EL (cell line): ENCODE results near the gene VILL.
"Not testable (repeated sequence)": the region's sequence is repeated elsewhere in the genome, so short reads cannot be mapped to it uniquely, and the experiment has no call there.

ENCODE experiments used
- DNase-seq: peaks from one replicate; pipeline ENCODE4 v3.0.0-alpha.2; 2016

Gene VILL

DNA sequence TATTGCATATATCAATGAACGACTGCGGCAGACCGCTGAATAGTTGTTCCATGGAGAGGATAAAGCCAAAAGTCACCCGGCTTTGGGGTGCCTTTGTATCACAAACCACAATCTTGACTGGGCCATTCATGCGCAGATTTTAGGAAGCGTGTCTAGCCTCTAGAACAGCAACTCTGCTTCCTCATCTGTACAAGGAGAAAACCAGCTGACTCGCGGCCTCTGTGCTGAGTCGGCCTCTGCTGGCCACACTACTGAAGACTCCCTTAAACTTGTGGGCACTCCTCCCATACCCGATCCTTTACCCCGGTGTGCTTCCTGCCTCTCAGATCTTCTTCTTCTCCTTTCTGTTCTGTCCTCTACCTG, 49.3 kb downstream of the VILL start:
- peak; percentile 42 for DNase-seq

DNA sequence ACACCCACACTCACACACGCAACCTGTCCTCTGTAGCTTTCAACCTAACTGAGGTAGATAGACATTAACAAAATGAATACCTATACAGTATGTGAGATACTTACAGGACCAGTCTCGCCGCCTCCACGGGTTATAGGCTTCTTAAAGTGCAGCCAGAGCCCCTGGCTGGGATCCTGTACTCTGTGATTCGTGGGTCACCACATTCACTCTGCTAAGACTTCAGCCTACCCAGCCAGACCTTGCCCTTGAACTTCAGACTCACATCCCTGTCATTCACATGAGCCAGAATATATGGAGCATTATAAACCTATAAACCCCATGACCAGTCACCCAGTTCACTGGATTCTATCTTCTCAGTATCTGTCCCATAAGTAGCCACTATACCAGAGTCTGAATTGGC, 49.8 kb downstream of the VILL start:
- no peak for DNase-seq

DNA sequence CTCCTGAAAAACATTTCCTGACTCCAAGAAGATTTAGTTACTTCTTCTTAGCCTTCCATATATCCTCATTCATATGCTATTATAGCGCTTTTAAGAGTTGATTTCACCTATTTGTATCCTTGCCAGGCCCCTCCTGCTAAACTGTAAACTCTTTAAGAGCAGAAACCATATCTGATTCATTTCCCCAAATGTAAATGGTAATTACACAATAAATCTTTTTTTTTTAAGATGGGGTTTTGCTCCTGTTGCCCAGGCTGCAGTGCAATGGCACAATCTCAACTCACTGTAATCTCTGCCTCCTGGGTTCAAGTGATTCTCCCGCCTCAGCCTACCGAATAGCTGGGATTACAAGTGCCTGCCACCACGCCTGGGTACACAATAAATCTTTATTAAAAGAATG, 52.9 kb downstream of the VILL start:
- DNase-seq, result no peak

DNA sequence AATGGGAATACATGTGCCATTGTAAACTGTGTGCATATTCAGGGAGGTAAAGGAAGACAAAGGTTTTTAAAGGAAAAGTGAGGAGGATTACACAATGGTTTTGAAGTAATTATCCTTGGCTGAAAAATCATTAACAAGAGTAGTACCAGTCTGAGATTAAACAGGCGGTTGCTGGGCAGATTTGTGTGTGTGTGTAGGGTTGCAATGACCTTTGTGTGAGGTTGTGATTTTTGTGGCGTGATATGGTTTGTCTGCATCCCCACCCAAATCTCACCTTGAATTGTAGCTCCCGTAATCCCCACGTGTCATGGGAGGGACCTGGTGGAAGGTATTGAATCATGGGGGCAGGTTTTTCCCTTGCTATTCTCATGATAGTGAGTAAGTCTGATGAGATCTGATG, 55.4 kb downstream of the VILL start:
- no peak for DNase-seq

DNA sequence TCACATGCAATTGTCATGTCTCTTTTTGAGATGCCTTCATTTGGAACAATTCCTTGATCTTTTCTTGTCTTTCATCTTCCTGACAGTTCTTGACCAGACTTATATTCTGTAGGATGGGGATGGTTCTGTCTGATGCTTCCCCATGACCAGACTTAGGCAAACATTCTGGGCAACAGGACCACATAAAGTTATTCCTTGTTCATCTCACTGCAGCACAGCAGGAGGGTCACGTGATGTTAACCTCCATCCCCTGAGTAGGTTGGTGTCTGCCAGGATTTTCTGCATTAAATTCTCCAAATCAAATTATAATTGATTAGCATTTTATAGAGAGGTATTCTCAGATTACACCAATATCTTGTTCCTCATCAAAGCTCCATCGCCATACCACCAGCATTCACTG, 56.2 kb downstream of the VILL start:
- DNase-seq, result no peak

DNA sequence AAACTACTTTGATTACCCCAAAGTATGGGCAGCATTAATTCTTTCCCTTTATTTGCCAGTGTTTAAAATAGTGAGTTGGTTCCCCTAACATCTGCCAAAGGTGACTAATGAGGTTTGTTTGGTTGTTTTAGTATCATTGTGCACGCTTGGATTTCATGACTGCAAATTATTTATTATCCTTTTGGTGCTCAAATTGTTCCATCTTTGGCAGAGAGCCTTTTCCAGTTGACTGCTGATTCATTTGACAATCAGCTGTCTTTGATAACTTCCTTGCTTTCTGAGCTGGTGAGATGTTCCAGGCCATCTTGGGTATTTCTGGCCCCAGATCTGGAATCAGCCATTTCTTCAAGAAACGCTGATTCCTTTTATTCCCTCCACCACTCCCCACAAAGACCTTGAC, 57.3 kb downstream of the VILL start:
- DNase-seq, result no peak

DNA sequence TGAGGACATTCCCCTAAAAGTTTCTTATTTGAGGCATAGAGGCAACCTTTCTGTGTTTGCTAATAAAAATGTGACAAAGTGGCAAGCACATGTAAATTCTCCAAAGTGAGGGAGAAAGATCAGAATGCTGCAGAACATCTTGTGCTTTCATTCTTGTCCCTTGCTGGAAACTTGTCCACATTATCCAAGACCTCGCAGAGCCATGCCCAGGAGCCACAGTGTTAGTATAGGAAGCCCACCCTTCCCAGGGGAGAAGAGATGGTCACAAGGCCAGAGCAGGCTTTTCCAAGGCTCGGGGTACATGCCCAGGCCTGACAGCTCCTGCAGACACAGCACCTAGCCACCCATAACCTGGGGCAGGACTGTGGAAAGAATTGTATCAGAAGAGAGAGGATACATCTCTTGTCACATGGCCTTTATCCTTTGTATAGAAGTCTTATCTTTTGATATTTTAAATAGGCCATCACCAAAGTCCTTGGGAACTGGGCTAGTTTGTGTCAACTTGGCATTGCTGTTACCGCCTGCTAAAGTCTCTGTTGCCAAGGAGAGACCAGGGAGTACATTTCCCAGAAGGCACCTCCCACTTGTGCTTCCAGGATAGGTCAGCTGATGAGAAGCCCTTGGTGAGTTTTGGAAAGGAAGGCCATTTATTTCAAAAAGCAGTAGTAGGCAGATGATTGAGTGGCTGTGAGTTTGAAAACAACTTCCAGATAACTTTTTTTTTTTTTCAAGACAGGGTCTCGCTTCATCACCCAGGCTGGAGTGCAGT, 59.0 kb downstream of the VILL start:
- no peak for DNase-seq

DNA sequence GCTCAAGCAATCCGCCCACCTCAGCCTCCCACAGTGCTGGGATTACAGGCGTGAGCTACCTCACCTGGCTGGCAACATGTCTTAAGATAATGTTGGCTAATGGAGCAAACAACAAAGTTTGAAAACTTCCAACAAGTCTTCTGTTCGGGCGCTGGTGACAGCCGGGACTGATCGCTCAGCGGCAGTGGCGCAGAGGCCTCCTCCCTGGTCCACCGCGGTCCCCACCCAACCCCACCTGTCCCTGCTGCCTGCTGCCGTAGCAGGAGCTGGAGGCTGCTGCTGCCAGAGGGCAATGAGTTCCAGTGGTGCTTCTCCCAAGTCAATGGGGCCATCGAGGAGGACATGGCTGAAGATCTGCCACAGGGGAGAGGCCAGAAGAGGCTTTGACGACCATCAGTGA, 60.5 kb downstream of the VILL start:
- DNase-seq, result no peak

DNA sequence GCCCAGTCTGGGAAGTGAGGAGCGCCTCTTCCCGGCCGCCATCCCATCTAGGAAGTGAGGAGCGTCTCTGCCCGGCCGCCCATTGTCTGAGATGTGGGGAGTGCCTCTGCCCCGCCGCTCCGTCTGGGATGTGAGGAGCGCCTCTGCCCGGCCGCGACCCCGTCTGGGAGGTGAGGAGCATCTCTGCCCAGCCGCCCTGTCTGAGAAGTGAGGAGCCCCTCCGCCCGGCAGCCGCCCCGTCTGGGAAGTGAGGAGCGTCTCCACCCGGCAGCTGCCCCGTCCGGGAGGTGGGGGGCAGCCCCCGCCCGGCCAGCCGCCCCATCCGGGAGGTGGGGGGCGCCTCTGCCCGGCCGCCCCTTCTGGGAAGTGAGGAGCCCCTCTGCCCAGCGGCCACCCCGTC, 62.7 kb downstream of the VILL start:
- DNase-seq, result not testable (repeated sequence)

DNA sequence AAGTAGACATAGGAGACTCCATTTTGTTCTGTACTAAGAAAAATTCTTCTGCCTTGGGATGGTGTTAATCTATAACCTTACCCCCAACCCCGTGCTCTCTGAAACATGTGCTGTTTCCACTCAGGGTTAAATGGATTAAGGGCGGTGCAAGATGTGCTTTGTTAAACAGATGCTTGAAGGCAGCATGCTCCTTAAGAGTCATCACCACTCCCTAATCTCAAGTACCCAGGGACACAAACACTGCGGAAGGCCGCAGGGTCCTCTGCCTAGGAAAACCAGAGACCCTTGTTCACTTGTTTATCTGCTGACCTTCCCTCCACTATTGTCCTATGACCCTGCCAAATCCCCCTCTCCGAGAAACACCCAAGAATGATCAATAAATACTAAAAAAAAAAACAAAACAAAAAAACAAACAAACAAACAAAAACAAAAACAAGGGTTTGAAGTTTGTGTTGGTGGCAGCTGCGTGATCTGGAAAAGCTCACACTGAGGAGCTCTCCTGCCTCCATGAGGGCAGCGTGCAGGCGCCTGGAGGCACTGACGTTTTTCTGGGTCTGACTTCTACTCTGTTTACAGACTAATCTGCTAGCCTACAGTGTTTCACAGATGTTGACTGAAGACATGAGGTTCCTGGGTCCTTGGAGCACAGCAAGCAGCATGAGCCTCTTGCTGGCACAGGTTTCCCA, 63.4 kb downstream of the VILL start:
- DNase-seq, result not testable (repeated sequence)

DNA sequence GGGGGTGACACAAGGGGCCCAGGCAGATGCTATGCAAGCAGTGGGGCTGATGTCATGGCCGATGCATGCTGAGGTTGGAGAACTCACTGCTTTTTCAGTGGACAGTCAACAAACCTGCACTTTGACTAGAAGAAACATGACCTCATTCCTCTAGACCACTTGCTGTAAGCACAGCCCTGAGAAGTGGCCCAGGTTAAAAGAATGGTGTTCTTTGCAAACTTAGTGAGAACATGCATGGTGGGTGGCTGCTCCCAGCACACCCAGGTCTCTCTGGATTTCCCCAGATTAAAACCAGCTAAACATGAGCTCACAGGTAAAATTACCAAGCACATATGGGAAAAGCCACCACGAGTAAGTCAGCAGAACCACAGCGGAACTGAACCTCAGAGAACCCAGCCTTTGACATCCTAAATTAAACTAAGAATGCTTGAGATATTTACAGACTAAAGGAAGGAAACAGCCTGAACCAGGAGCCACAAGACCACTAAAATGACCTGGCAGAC, 64.0 kb downstream of the VILL start:
- DNase-seq, result peak; percentile 44
